GM18858 (cell line): Measurements from ENCODE around the gene AREG.
"Not testable (repeated sequence)": the region's sequence is repeated elsewhere in the genome, so short reads cannot be mapped to it uniquely, and the experiment has no call there.

ENCODE experiments used
- ATAC-seq: cut with Tn5 transposase; IDR thresholded peaks from one replicate; pipeline ENCODE4 v1.9.1; 2021; ENCODE audit not compliant: unreplicated experiment

The AREG gene, protein sequence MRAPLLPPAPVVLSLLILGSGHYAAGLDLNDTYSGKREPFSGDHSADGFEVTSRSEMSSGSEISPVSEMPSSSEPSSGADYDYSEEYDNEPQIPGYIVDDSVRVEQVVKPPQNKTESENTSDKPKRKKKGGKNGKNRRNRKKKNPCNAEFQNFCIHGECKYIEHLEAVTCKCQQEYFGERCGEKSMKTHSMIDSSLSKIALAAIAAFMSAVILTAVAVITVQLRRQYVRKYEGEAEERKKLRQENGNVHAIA

GRCh38 chr4:74444891-74445642, at the start of gene AREG:
Gene AREG (plus strand): TSS chr4:74445136. CDS start chr4:74445346, 210 bp downstream.
- peak; percentile 75 for ATAC-seq

- ATAC-seq: no peak
Measured at GRCh38 chr4:74395633-74396032, 49.3 kb upstream of the AREG start.

GRCh38 chr4:74397748-74398426, 47.0 kb upstream of the AREG start:
- peak; percentile 34 for ATAC-seq

GRCh38 chr4:74398894-74399589, 45.9 kb upstream of the AREG start:
- not testable (repeated sequence) for ATAC-seq

- ATAC-seq: no peak
Measured at GRCh38 chr4:74400395-74400794, 44.5 kb upstream of the AREG start.

GRCh38 chr4:74402692-74403456, 42.1 kb upstream of the AREG start:
- peak; percentile 93 for ATAC-seq

- no peak for ATAC-seq
Measured at GRCh38 chr4:74407891-74408290, 37.0 kb upstream of the AREG start.

DNA sequence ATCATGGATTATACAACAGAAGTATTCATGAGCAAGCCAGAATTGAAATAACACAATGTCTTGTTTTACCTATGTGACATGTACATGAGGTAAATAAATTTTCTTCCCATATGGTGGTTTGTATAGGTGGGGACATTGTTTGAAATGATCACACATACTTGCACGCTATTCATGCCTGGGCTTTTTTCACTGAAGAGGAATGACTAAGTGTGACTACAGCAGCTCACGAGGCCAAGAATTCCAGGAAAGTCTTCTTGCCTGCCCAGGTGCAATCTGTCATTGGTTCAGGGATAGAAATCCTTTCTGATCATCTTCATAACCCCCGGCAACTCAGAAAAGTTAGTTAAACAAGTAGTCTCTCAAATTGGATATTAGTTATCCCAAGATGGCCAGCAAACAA, 36.3 kb upstream of the AREG start:
- ATAC-seq: no peak

DNA sequence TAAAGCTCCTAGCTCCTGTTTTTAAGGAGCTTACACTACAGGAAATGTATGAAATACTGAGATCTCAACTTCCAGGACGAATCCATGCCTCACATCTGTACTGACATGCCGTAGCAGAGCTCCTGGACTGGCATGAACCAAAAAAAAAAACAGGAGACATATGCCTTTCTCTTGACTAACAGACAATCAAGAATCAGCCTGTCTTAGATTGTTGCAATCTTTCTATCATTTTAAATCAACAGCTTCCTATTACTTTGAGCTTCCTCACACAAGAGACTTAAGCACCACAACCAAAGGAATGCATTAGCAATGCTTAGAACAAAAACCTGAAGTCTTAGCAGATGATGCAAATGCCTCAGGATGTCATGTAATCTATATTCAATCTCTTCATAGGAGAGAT, 34.7 kb upstream of the AREG start:
- no peak for ATAC-seq

DNA sequence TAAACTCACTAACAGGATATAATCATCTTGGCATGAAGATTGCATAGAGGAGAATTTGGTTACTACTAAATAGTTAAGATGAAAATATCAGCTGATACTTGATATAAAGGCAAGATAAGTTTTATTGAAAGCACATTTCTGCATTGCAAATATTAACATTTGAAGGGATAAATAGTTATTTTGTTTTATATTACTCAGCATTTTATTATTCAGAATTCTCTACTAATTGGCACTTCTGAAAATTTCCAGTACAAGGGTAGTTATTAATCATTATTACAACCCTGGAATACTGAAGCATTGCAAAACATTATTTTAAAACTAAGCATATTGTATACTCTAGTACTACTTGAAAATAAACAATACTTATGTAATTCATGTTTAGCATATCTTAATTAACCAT, 32.7 kb upstream of the AREG start:
- no peak for ATAC-seq

- no peak for ATAC-seq
Measured at GRCh38 chr4:74413265-74413664, 31.7 kb upstream of the AREG start.

GRCh38 chr4:74414149-74414809, 30.7 kb upstream of the AREG start:
- ATAC-seq: no peak

GRCh38 chr4:74415602-74416300, 29.2 kb upstream of the AREG start:
- no peak for ATAC-seq

DNA sequence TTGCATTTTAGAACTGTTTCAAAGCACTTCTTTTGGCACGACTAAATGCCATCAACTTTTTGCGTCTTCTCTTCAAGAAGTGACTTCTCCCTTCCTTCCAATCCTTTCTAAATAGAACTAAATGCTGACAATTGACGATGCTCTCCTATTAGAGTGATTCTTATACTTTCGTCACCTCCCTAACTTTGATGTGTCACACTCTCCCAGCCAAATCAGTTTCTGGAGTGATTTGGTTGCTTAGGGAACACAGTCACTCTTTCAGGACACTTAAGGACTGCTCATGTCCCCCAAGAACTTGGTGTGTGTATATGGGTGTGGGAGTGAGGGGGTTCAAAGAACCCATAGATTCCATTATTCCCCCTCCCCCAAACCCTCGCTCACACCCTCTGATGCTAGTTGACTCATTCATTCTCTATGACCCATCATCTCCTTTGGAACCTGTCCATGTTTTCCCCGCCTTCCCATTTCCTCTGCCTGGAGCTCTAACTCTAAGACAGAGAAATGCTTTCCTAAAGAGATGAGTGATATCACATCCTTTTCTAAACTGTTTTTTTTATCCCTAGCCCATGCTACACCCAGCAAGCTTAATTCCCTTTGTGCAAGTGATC, 26.8 kb upstream of the AREG start:
- no peak for ATAC-seq

GRCh38 chr4:74420863-74421262, 24.1 kb upstream of the AREG start:
- no peak for ATAC-seq

DNA sequence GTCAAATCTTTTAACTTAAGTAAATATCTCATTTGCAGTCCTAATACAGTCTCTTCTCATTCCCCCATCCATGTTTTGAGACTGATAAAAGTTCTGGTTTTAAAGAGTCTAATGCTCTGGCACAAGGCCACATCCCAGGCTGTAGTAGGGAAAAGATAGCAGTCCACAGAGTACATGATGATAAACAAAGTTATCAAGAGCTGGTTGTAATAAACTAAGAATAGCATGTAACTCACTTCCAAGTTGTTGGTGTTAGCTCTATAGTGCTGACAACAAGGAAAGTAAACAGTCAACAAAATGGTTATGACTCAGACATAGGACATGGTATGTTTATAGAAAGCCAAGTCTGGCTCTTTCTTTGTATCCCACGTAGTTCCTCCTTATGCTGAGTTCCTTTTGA, 21.8 kb upstream of the AREG start:
- ATAC-seq: no peak

GRCh38 chr4:74424111-74424510, 20.8 kb upstream of the AREG start:
- ATAC-seq: no peak

DNA sequence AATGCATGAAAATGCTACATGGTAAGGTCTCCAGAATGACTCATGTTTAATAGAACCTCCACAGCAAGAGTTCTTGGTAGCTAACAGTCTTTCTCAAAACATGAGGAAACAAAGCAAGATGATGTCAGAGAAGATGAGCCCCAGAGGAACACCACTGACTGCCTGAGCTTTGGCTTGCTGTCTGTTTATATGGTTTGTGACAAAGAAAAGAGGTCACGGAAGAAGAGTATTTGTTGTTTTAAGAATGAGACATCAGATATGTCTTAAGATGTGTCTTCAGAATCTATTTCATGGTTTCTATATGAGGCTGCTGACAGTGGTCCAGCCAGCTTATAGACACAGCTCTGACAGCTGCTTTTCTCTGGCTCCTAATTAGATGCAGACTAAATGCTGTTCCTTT, 18.8 kb upstream of the AREG start:
- no peak for ATAC-seq

DNA sequence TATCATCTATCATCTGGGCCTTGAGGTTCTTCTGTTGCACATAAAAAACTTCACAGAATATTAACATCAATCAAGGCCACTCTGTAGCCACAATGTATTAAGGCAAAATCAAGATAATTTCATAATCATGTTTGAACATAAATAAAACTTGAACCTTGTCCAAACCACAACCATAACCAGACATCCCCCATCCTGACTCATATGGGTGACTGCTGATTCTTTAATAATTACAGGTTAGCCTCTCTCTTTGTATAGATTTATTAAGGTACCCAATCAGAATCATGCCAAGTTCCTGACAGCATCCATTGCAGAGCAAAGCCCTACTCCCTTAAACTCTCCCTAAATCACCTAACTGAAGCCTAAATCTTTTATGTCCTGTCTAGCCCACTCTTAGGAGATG, 16.7 kb upstream of the AREG start:
- no peak for ATAC-seq
